Vagina (tissue), 2 donors: ENCODE results near the gene FAM174A. TPM values are rescaled to one million over a fixed set of nuclear protein-coding genes. Genes with fewer than 3 reads are reported as not detected.
"Not testable (repeated sequence)": the region's sequence is repeated elsewhere in the genome, so short reads cannot be mapped to it uniquely, and the experiment has no call there.

ENCODE experiments used
- DNase-seq, 2 donors: peaks; one replicate each; pipeline ENCODE4 v3.0.0-alpha.2; 2017; ENCODE audit errors: extremely low spot score in 2 of 2
- H3K27ac ChIP-seq: fragments of 200-600 bp; sonication (generic); one replicate; pipeline ENCODE4 v1.5.1; 2019
- H3K27me3 ChIP-seq: fragments of 200-600 bp; sonication (generic); one replicate; pipeline ENCODE4 v1.5.1; 2019
- H3K36me3 ChIP-seq, 2 donors: fragments of 200-600 bp; sonication (generic); one replicate each; pipeline ENCODE4 v1.5.1; 2017 to 2019
- H3K4me1 ChIP-seq: fragments of 200-600 bp; sonication (generic); one replicate; pipeline ENCODE4 v1.5.1; 2019
- H3K4me3 ChIP-seq, 2 donors: fragments of 200-600 bp; sonication (generic); 1 replicate in 1 of 2; 2 replicates in 1 of 2; pipeline ENCODE4 v1.5.1; 2016 to 2019
- H3K9me3 ChIP-seq: fragments of 200-600 bp; sonication (generic); one replicate; pipeline ENCODE4 v1.5.1; 2019
- POLR2A ChIP-seq, 2 donors: fragments of 450-650 bp; IDR thresholded peaks; one replicate each; pipeline ENCODE4 v1.6.1; 2017; ENCODE audit warnings: antibody characterized with exemption in 2 of 2, mild to moderate bottlenecking in 2 of 2, moderate library complexity in 2 of 2
- POLR2AphosphoS5 ChIP-seq, 2 donors: sonication (generic); formaldehyde crosslinking; IDR thresholded peaks; one replicate each; pipeline ENCODE4 v1.9.0; 2017; ENCODE audit warnings: antibody characterized with exemption in 2 of 2, mild to moderate bottlenecking in 2 of 2, low read depth in 1 of 2; ENCODE audit not compliant: insufficient read depth in 1 of 2
- intact Hi-C: fragments of 100-400 bp; cut with DNase I; formaldehyde crosslinking; loops from one replicate; pipeline ENCODE4 v1.15.1; 2023
- total RNA-seq: library from RNA; depleted of rRNA; stranded (reverse); fragments of >200 nt; gene quantifications from one replicate; pipeline ENCODE4 v1.2.3, GENCODE V29; 2016
- TF ChIP-seq, protein P1 (sequence below), 3 experiments: fragments of 450-650 bp in 2 of 3; fragments of 200-600 bp in 1 of 3; sonication (generic) in 1 of 3; IDR thresholded peaks; one replicate each; pipeline ENCODE4 v1.5.1; 2017 to 2019; ENCODE audit warnings: antibody characterized with exemption in 3 of 3, mild to moderate bottlenecking in 2 of 3, moderate library complexity in 2 of 3

Gene FAM174A
- total RNA-seq, 1 donor from 2014 or later = 18.9 TPM

DNA sequence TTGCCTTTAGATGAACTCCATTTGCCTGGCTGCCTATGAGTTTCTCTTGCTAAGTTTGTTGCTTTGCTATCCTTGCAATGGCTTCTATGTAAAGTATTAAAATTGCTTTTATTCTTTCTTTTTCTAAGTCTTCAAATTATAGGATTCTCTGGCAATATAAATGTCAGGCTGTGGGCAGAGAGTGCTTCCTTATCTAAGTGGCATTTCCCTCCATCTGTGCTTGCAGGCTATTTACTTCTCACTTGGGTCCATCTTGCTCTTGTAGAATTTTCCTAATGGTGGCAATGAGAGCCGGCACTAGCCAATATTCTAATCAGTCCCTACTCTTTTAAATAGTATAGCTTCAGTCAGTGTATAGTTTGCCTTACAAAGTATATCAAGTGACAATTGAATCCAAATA is 63.3 kb downstream of the FAM174A start:
- Histone ChIP-seq H3K4me3 (no peak overlapping the region), H3K36me3 (no peaks in the 10 kb centered on the region), H3K27me3 (no peaks in the 10 kb centered on the region), H3K9me3 (no peaks in the 10 kb centered on the region), H3K27ac (no peak overlapping the region), H3K4me1 (peaks cover 8% of the 10 kb centered on the region)
- intact Hi-C loops = no loop called here
- no peak for DNase-seq
- TF ChIP-seq POLR2A (IDR thresholded peaks at IDR 0.05) (no peak), POLR2AphosphoS5 (IDR thresholded peaks at IDR 0.05; ENCODE audit: insufficient read depth in 1 of 2, low read depth in 1 of 2) (no peak)
- TF ChIP-seq, protein P1, sequence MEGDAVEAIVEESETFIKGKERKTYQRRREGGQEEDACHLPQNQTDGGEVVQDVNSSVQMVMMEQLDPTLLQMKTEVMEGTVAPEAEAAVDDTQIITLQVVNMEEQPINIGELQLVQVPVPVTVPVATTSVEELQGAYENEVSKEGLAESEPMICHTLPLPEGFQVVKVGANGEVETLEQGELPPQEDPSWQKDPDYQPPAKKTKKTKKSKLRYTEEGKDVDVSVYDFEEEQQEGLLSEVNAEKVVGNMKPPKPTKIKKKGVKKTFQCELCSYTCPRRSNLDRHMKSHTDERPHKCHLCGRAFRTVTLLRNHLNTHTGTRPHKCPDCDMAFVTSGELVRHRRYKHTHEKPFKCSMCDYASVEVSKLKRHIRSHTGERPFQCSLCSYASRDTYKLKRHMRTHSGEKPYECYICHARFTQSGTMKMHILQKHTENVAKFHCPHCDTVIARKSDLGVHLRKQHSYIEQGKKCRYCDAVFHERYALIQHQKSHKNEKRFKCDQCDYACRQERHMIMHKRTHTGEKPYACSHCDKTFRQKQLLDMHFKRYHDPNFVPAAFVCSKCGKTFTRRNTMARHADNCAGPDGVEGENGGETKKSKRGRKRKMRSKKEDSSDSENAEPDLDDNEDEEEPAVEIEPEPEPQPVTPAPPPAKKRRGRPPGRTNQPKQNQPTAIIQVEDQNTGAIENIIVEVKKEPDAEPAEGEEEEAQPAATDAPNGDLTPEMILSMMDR (IDR thresholded peaks at IDR 0.05) = no peak

DNA sequence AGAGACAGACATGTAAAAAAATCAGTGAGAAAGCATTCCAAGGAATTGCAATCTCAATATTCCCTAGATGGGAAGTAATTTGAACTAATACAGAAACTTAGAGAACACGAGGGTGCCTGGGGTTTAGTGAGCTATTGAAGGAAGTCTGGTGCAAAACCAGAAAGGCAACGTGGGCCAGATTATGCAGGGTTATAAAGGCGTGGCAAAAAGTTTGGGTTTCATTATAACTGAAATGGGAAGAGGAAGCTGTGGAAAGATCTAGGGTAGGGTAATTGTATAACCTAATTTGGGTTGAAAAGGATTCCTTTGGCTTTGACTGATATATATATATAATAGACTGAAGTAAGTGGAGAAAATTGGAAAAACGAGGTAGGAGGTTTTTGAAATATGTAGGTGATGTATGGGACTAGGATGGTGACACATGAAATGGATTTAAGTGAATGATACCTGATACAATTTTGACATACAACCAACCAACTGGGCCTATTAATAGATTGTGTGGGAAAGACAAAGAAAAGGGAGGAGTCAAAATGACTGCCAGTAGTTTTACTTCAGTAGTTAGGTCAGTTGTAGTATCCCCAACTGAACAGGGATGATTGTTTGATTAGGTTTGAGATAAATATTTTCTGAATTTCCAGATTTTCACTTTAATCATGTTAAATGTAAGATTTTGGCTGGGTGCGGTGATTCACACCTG is 65.3 kb downstream of the FAM174A start:
- no peaks in the 10 kb centered on the region for H3K9me3 ChIP-seq
- H3K36me3 ChIP-seq = no peaks in the 10 kb centered on the region
- no peaks in the 10 kb centered on the region for H3K27me3 ChIP-seq
- intact Hi-C loops = no loop called here
- no peak for DNase-seq
- no peak overlapping the region for H3K27ac ChIP-seq
- peaks cover 7% of the 10 kb centered on the region for H3K4me1 ChIP-seq
- H3K4me3 ChIP-seq = no peak overlapping the region
- TF ChIP-seq POLR2AphosphoS5 (IDR thresholded peaks at IDR 0.05; ENCODE audit: insufficient read depth in 1 of 2, low read depth in 1 of 2) (no peak), POLR2A (IDR thresholded peaks at IDR 0.05) (no peak)
- TF ChIP-seq, protein P1 (IDR thresholded peaks at IDR 0.05) = no peak

DNA sequence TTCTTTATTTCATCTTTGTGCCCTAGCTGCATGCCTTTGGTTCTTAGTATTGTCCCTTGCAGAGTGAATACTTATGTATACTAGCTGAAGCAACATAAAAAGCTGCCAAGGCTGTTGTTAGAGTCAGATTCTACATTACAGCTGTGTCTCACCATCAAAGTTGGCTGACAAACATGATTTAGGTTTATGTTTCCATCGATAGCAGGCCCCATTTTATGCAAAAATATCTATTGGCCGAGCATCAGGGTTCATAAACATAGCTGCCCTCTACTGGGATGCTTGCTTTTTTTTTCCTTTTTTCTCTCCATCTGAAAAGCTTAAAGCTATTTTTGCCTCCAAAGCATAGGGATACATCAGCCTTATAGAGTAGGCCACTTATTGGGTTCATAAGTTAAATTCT is 68.0 kb downstream of the FAM174A start:
- Histone ChIP-seq H3K4me3 (no peak overlapping the region), H3K27ac (no peak overlapping the region), H3K27me3 (no peaks in the 10 kb centered on the region), H3K4me1 (no peaks in the 10 kb centered on the region), H3K36me3 (no peaks in the 10 kb centered on the region), H3K9me3 (no peaks in the 10 kb centered on the region)
- TF ChIP-seq, protein P1 (IDR thresholded peaks at IDR 0.05) = no peak
- TF ChIP-seq POLR2AphosphoS5 (IDR thresholded peaks at IDR 0.05; ENCODE audit: insufficient read depth in 1 of 2, low read depth in 1 of 2) (no peak), POLR2A (IDR thresholded peaks at IDR 0.05) (no peak)
- DNase-seq = no peak
- intact Hi-C loops = no loop called here

DNA sequence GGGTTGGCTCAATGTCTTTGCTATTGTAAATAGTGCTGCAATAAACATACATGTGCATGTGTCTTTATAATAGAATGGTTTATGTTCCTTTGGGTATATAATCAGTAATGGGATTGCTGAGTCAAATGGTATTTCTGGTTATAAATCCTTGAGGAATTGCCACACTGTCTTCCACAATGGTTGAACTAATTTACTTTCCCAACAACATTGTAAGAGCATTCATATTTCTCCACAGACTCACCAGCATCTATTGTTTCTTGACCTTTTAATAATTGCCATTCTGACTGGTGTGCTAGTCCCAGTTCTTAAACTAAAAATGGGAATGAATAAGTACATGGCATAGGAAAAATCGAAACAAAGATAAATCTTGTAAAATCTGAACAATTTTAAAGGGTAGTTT is 68.8 kb downstream of the FAM174A start:
- H3K4me1 ChIP-seq, H3K36me3 ChIP-seq, DNase-seq, H3K9me3 ChIP-seq, intact Hi-C loops, H3K27me3 ChIP-seq, H3K27ac ChIP-seq, H3K4me3 ChIP-seq: not testable (repeated sequence)

DNA sequence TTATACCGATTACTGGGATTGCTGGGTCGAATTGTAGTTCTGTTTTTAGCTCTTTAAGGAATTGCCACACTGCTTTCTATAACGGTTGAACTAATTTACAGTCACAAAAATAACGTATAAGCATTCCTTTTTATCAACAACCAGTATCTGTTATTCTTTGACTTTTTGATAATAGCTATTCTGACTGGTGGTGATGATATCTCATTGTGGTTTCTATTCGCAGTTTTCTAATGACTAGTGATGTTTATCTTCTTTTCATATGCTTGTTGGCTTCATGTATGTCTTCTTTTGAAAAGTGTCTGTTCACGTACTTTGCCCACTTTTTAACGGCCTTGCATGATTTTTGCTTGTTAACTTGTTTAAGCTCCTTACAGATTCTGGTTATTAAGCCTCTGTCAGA is 74.4 kb downstream of the FAM174A start:
- TF ChIP-seq POLR2AphosphoS5 (IDR thresholded peaks at IDR 0.05; ENCODE audit: insufficient read depth in 1 of 2, low read depth in 1 of 2) (no peak), POLR2A (IDR thresholded peaks at IDR 0.05) (no peak)
- TF ChIP-seq, protein P1 (IDR thresholded peaks at IDR 0.05) = no peak
- intact Hi-C loops = no loop called here
- Histone ChIP-seq H3K4me1 (no peaks in the 10 kb centered on the region), H3K4me3 (no peak overlapping the region), H3K27me3 (no peaks in the 10 kb centered on the region), H3K36me3 (no peaks in the 10 kb centered on the region), H3K27ac (no peak overlapping the region), H3K9me3 (no peaks in the 10 kb centered on the region)
- DNase-seq = no peak
